ENCODE results near the gene SRD5A1. TPM values are rescaled to one million over a fixed set of nuclear protein-coding genes. Genes with fewer than 3 reads are reported as not detected.

The SRD5A1 gene
- total and polyA plus RNA-seq, 8 donors: 3.0 to 8.2 (median 6.5) TPM

GRCh38 chr5:6682239-6682638 lies 49.0 kb downstream of the SRD5A1 start:
- intact Hi-C loops (cut with DNase I): loop anchor here in 1 of 3 donors (10.0 kb wide), 1 partner anchor 47 kb away; the partner anchor contains the start of genes NSUN2 and SRD5A1
- Histone ChIP-seq H3K27ac (no peak overlapping the region), H3K27me3 (no peaks in the 10 kb centered on the region), H3K4me3 (no peak overlapping the region), H3K36me3 (no peaks in the 10 kb centered on the region), H3K9me3 (no peaks in the 10 kb centered on the region), H3K4me1 (no peaks in the 10 kb centered on the region)
- 54 to 56% methylated on average over 11 of the region's 11 CpGs for WGBS, 2 donors
- TF ChIP-seq CTCF (IDR thresholded peaks at IDR 0.05): no peak
- ATAC-seq: no peak
- DNase-seq: no peak
- no peak for FAIRE-seq

DNA sequence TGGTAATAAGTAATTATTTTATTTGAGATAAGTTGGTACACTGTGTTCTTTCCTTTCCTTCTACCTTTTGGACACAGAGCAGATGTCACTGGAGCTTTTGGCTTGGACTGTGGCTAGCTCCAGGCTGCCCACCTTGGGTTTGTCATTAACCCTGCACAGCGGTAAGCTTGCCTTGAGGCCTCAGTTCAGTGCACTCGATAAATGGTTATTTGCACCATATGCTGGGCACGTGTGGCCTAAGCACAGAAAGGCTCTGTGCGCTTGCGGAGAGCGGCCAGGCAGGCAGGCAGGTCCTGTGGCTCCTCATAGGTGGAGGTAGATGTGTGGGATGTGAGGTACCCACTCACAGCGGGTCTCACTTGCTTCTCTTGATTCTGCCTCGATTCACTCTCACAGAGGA lies 50.0 kb downstream of the SRD5A1 start:
- intact Hi-C loops (cut with DNase I): loop anchor here in 1 of 3 donors (10.0 kb wide), 1 partner anchor 48 kb away; the partner anchor contains the start of genes NSUN2 and SRD5A1
- FAIRE-seq: no peak

DNA sequence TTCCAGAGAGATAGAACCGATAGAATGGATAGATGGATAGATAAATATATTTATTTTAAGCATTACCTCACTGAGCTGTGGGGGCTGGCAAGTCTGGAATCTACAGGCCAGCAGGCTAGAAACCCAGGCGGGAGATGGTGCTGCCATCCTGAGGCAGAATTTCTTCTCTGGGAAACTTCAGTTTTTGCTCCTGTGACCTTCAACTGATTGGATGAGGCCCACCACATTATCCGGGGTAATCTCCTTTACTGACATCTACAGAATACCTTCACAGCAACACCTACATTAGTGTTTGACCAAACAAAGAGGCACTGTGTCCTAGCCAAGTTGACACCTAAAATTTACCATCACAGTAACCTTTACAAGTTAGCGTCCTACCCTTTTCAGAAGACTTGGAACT lies 50.8 kb downstream of the SRD5A1 start:
- WGBS, 2 donors: 70 to 74% methylated on average over 4 of the region's 4 CpGs
- Histone ChIP-seq H3K4me1 (no peaks in the 10 kb centered on the region), H3K9me3 (no peaks in the 10 kb centered on the region), H3K4me3 (no peak overlapping the region), H3K27ac (no peak overlapping the region), H3K27me3 (no peaks in the 10 kb centered on the region), H3K36me3 (no peaks in the 10 kb centered on the region)
- no peak for DNase-seq
- no peak for ATAC-seq
- TF ChIP-seq CTCF (IDR thresholded peaks at IDR 0.05): no peak
- FAIRE-seq: no peak
- intact Hi-C loops (cut with DNase I): loop anchor here in 1 of 3 donors (10.0 kb wide), 1 partner anchor 49 kb away; the partner anchor contains the start of genes NSUN2 and SRD5A1

More for the DNA sequence above, 50.0 kb downstream of the SRD5A1 start:
- no peak for DNase-seq
- no peak overlapping the region for H3K27ac ChIP-seq
- TF ChIP-seq CTCF (IDR thresholded peaks at IDR 0.05): no peak
- no peaks in the 10 kb centered on the region for H3K9me3 ChIP-seq
- ATAC-seq: no peak
- no peak overlapping the region for H3K4me3 ChIP-seq
- no peaks in the 10 kb centered on the region for H3K36me3 ChIP-seq
- 73 to 86% methylated on average over 8 of the region's 8 CpGs for WGBS, 2 donors
- H3K27me3 ChIP-seq: no peaks in the 10 kb centered on the region
- no peaks in the 10 kb centered on the region for H3K4me1 ChIP-seq

- H3K4me1 ChIP-seq: no peaks in the 10 kb centered on the region
- WGBS, 2 donors: 40% methylated on average over 6 of the region's 6 CpGs
- no peak for FAIRE-seq
- intact Hi-C loops (cut with DNase I): loop anchor here in 1 of 3 donors (10.0 kb wide), 1 partner anchor 52 kb away; the partner anchor contains the start of genes NSUN2 and SRD5A1
- DNase-seq: no peak
- no peak for ATAC-seq
- H3K27ac ChIP-seq: no peak overlapping the region
- peaks cover 0 to under 1% (median 0%) of the 10 kb centered on the region in 4 donors for H3K27me3 ChIP-seq
- no peak for TF ChIP-seq CTCF (IDR thresholded peaks at IDR 0.05)
- no peaks in the 10 kb centered on the region for H3K36me3 ChIP-seq
- H3K9me3 ChIP-seq: no peaks in the 10 kb centered on the region
- peak overlapping the region in 1 of 4 donors; percentile 34 for H3K4me3 ChIP-seq
These were observed 53.3 kb downstream of the SRD5A1 start for GRCh38 chr5:6686501-6686900.

DNA sequence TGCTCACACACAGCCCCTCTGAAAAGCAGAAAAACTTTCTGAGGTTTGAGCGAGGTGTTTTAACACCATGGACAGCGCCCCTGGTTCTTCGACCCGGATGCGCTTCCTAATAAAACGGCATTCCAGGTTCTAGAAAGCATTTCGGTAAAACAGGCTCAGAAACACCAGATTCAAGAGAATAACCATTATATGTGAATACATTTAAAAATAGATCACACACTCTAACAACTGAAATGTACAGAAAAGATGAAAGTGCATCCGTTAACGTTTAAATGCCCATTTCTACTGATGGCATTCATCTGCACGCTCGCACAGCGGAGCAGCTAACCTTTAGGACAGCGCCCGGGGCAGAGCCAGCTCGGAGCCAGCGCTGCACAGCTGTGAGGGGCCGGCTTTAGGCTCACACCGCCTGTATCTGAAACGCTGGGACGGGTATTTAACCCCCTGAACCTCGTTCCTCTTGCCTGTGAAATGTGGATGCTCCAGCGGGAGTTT lies 53.7 kb downstream of the SRD5A1 start:
- Histone ChIP-seq H3K4me1 (no peaks in the 10 kb centered on the region), H3K27ac (no peak overlapping the region), H3K4me3 (peak overlapping the region in 1 of 4 donors; percentile 34), H3K36me3 (no peaks in the 10 kb centered on the region), H3K9me3 (no peaks in the 10 kb centered on the region), H3K27me3 (peaks cover 0 to 4% (median 0%) of the 10 kb centered on the region in 4 donors)
- intact Hi-C loops (cut with DNase I): loop anchor here in 1 of 3 donors (10.0 kb wide), 1 partner anchor 52 kb away; the partner anchor contains the start of genes NSUN2 and SRD5A1
- ATAC-seq (peak in 3 of 4 donors; percentile 79 to 93 (median 87)), FAIRE-seq (no peak), DNase-seq (no peak)
- TF ChIP-seq CTCF (IDR thresholded peaks at IDR 0.05): no peak
- WGBS, 2 donors: 3% methylated on average over 22 of the region's 22 CpGs

All from pancreas (tissue), 10 donors.